Gastroesophageal sphincter (tissue), 4 donors: ENCODE measurements around the gene CDK5. TPM values are rescaled to one million over a fixed set of nuclear protein-coding genes. Genes with fewer than 3 reads are reported as not detected.

ENCODE experiments used
- ATAC-seq: fragments of 150-250 bp; one replicate; pipeline ENCODE4 v1.9.1; 2016; ENCODE audit warnings: mild to moderate bottlenecking, moderate library complexity
- H3K27ac ChIP-seq, 4 donors: fragments of 200-600 bp; sonication (generic) in 3 of 4; 1 replicate in 3 of 4; 2 replicates in 1 of 4; pipeline ENCODE4 v1.5.1; 2016 to 2019
- H3K27me3 ChIP-seq: fragments of 200-600 bp; sonication (generic); one replicate; pipeline ENCODE4 v1.5.1; 2019
- H3K36me3 ChIP-seq, 2 donors: fragments of 200-600 bp; sonication (generic); one replicate each; pipeline ENCODE4 v1.5.1; 2019; ENCODE audit warnings: control low read depth in 1 of 2
- H3K4me1 ChIP-seq, 3 donors: fragments of 200-600 bp; sonication (generic); 1 replicate in 2 of 3; 2 replicates in 1 of 3; pipeline ENCODE4 v1.5.1; 2016 to 2019; ENCODE audit warnings: control low read depth in 2 of 3
- H3K4me3 ChIP-seq, 2 donors: fragments of 200-600 bp; sonication (generic); one replicate each; pipeline ENCODE4 v1.5.1; 2019; ENCODE audit warnings: mild to moderate bottlenecking in 1 of 2, moderate library complexity in 1 of 2
- H3K9me3 ChIP-seq, 3 donors: fragments of 200-600 bp; sonication (generic); one replicate each; pipeline ENCODE4 v1.5.1; 2017 to 2019; ENCODE audit warnings: control low read depth in 2 of 3
- EP300 ChIP-seq: sonication (generic); formaldehyde crosslinking; IDR thresholded peaks from one replicate; pipeline ENCODE4 v1.6.1; 2017; ENCODE audit warnings: antibody characterized with exemption, mild to moderate bottlenecking
- POLR2A ChIP-seq, 2 donors: fragments of 450-650 bp; IDR thresholded peaks; one replicate each; pipeline ENCODE4 v1.6.1; 2017; ENCODE audit warnings: antibody characterized with exemption in 2 of 2, mild to moderate bottlenecking in 2 of 2, moderate library complexity in 1 of 2
- POLR2AphosphoS5 ChIP-seq: sonication (generic); formaldehyde crosslinking; IDR thresholded peaks from one replicate; pipeline ENCODE4 v1.6.1; 2017; ENCODE audit warnings: antibody characterized with exemption
- WGBS, 2 donors: methylation state at CpG; one replicate each; pipeline ENCODE4 v1.1.5; 2018; ENCODE audit warnings: low coverage in 1 of 2; 5-methylcytosine and 5-hydroxymethylcytosine counted together
- total RNA-seq, 4 donors: library from RNA; depleted of rRNA; stranded (reverse); fragments of >200 nt; gene quantifications; one replicate each; pipeline ENCODE4 v1.1.0, GENCODE V29; 2016
- TF ChIP-seq, protein P1 (sequence below), 4 experiments: fragments of 200-600 bp in 2 of 4; fragments of 450-650 bp in 2 of 4; sonication (generic) in 1 of 4; IDR thresholded peaks; one replicate each; pipeline ENCODE4 v1.5.1; 2017 to 2019; ENCODE audit warnings: antibody characterized with exemption in 4 of 4, mild to moderate bottlenecking in 2 of 4, moderate library complexity in 2 of 4

The CDK5 gene
- total RNA-seq, 4 donors from 2014 or later, result 3.4 to 8.8 (median 6.4) TPM

DNA sequence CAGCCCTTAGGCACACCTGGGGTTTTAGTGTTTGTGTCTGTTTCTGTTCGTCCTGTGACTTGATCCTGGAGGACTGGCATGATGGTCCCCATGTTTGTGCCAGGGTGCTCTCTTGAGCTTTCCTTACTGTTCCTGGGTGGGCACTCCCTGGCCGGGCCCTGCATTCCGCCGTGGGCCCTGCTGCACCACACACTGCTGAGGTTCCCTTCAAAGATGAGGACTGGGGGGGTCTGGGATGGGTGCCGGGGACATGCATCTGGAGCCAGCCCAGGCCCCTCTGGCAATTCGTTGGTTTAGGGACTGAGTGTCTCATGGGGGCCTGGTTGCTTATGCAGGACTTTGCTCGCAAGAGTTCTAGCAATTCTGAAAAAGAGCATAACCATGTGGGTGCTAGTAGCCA is 33.3 kb upstream of the CDK5 start:
- Histone ChIP-seq H3K36me3 (peaks cover 0 to 14% of the 10 kb centered on the region in 2 donors), H3K4me1 (peaks cover 11 to 88% (median 44%) of the 10 kb centered on the region in 3 donors), H3K4me3 (no peak overlapping the region), H3K9me3 (no peaks in the 10 kb centered on the region), H3K27me3 (no peaks in the 10 kb centered on the region), H3K27ac (peak overlapping the region in 3 of 4 donors; percentile 24 to 98 (median 89))
- WGBS, 2 donors, result 80 to 100% methylated on average over 1 to 3 of the region's 7 CpGs
- TF ChIP-seq POLR2AphosphoS5 (no peak), EP300 (no peak), POLR2A (IDR thresholded peaks at IDR 0.05) (no peak)
- TF ChIP-seq, protein P1, sequence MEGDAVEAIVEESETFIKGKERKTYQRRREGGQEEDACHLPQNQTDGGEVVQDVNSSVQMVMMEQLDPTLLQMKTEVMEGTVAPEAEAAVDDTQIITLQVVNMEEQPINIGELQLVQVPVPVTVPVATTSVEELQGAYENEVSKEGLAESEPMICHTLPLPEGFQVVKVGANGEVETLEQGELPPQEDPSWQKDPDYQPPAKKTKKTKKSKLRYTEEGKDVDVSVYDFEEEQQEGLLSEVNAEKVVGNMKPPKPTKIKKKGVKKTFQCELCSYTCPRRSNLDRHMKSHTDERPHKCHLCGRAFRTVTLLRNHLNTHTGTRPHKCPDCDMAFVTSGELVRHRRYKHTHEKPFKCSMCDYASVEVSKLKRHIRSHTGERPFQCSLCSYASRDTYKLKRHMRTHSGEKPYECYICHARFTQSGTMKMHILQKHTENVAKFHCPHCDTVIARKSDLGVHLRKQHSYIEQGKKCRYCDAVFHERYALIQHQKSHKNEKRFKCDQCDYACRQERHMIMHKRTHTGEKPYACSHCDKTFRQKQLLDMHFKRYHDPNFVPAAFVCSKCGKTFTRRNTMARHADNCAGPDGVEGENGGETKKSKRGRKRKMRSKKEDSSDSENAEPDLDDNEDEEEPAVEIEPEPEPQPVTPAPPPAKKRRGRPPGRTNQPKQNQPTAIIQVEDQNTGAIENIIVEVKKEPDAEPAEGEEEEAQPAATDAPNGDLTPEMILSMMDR (IDR thresholded peaks at IDR 0.05), result no peak
- ATAC-seq, result no peak

DNA sequence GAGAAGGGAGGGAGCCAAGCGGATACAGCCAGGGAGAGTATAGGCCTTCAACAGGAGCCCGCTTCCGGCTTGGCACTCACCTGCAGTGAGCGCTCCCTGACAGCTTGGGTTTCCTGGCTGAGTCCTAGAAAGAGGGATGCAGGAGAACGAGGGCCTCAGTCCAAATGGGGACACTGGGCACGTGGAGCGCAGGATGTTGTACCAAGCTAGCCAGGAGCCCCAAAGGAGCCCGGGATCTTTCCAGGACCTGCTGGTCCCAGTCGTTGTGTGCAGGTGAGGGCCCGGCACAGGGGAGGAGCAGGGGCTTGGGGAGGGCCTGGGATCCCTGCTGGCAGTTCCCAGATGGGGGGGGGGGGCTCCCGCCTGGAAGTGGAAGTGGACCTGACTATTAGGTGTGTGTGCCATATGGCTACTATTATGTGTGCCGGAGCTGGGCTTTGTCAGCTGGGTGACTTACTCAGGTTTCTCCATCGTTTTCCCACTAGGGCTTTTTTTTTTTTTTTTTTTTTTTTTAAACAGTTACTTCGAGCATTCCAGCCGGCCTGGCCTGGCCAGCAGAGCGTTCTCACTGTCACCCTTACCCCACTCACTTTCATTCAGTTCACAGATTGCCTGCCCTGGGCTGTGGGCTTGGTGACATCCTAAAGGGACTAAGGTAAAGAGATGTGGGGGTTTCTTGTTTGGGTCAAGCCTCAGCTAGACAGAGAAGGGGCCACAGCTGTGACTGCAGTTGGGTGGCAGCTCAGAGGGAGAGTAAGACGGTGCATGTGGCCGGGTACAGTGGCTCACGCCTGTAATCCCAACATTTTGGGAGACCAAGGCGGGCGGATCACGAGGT is 32.4 kb upstream of the CDK5 start:
- WGBS, 2 donors, result 40 to 78% methylated on average over 3 to 14 of the region's 22 CpGs
- no peak for ATAC-seq
- H3K4me3 ChIP-seq, result peak overlapping the region in 1 of 2 donors; percentile 88
- H3K27ac ChIP-seq, result peak overlapping the region; percentile 74 to 98 (median 91)
- H3K27me3 ChIP-seq, result no peaks in the 10 kb centered on the region
- H3K4me1 ChIP-seq, result peaks cover 11 to 89% (median 50%) of the 10 kb centered on the region in 3 donors
- peaks cover 0 to 14% of the 10 kb centered on the region in 2 donors for H3K36me3 ChIP-seq
- H3K9me3 ChIP-seq, result no peaks in the 10 kb centered on the region
- TF ChIP-seq POLR2AphosphoS5, result peak; percentile 3
- TF ChIP-seq POLR2A (IDR thresholded peaks at IDR 0.05), result no peak

DNA sequence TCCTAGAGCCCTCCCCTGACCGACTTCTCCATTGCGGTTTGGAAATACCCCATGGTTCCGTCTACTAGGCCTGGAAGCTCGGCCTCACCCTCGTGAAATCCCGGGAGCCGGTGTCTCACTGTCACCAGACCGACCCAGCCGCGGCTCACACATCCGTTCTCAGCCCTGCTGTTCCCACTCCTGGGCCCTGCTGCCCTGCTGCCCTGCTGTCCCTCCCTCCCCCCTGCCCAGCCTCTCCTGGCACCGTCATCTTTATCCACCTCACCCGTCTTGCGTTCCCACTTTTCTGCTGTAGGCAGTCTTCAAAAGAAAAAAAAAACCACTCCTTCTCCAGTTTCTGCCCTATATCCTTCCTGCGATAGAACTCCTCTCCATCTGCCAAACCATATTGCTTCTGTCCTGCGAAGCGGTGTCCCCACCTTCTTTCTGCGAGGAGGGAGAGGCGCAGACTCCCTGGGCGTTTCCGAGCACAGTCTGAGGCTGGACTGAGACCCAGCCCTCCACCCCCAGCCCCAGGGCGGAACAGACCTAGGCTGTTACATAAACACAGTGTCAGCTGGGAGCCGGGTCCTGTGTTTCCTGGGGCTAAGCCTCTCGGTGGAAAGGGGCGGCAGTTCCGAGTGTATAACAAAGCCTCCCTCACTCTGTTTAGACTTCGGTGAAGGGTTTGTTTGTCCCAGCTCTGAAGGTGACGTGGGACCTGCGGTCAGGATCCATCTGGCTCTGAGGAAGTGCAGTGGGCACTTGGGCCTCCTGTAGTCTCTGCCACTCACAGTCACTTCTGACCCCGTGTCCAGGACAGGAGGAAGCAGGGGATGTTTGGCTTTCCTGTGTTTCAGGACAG is 31.4 kb upstream of the CDK5 start:
- H3K36me3 ChIP-seq, result peaks cover 0 to 14% of the 10 kb centered on the region in 2 donors
- ATAC-seq, result peak; percentile 51
- peak overlapping the region; percentile 88 to 93 for H3K4me3 ChIP-seq
- peaks cover 11 to 83% (median 48%) of the 10 kb centered on the region in 3 donors for H3K4me1 ChIP-seq
- 5 to 6% methylated on average over 9 to 26 of the region's 30 CpGs for WGBS, 2 donors
- H3K9me3 ChIP-seq, result no peaks in the 10 kb centered on the region
- peak overlapping the region; percentile 74 to 98 (median 91) for H3K27ac ChIP-seq
- TF ChIP-seq POLR2A (IDR thresholded peaks at IDR 0.05), result no peak
- no peak for TF ChIP-seq EP300
- TF ChIP-seq, protein P1 (IDR thresholded peaks at IDR 0.05), result no peak
- no peak for TF ChIP-seq POLR2AphosphoS5
- H3K27me3 ChIP-seq, result no peaks in the 10 kb centered on the region

DNA sequence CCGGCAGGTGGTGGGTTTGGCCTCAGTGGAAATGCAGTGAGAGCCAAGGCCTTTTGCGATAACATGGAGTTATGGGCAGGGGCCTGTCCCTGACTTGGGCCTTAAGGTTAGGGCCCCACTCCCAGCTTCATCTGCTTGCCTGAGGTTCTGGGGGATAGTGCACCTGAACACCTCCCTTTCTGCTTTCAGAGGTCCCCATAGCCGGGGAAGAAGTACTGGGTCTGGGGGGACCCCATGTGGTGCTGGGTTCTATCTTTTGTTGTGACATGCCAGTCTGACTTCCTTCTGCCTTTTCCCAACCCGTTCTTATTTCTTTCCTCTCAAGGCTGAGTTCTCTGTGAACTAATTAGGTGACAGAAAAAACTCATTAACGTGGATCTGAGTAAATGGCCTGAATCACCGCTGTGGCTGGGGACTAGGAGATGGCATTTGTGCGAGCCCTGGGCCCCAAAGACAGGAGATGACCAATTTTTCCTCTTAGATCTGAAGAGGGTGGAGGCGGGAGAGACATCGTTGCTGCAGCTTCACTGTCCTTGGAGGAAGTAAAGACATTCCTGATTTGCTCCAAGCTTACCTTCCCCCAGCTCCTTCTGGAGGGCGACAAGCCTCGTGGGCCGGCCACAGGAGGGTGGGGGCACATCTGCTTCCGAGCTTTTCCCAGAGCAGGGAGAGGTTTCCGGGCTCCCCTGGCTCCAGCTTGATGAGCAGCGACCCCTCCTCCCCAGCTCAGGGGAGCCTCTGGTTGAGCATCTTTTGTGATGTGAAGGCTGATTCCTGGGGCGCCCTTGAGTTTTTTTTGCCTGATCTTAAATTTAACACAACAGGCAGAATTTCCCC is 30.5 kb upstream of the CDK5 start:
- Histone ChIP-seq H3K27me3 (no peaks in the 10 kb centered on the region), H3K27ac (peak overlapping the region; percentile 74 to 98 (median 91)), H3K4me3 (peak overlapping the region; percentile 88 to 93), H3K9me3 (no peaks in the 10 kb centered on the region), H3K4me1 (peaks cover 11 to 83% (median 51%) of the 10 kb centered on the region in 3 donors), H3K36me3 (peaks cover 0 to 14% of the 10 kb centered on the region in 2 donors)
- ATAC-seq, result no peak
- 15 to 53% methylated on average over 3 to 11 of the region's 16 CpGs for WGBS, 2 donors
- TF ChIP-seq POLR2AphosphoS5, result no peak
- no peak for TF ChIP-seq EP300
- TF ChIP-seq, protein P1 (IDR thresholded peaks at IDR 0.05), result no peak
- no peak for TF ChIP-seq POLR2A (IDR thresholded peaks at IDR 0.05)
